Measurements from ENCODE around the gene FAM81B. TPM values are rescaled to one million over a fixed set of nuclear protein-coding genes. Genes with fewer than 3 reads are reported as not detected.

FAM81B gene
- total RNA-seq, 1 experiment from 2014 or later: not detected

- H3K9me3 ChIP-seq (ENCODE audit: low read depth, low read length, poor library complexity, severe bottlenecking): no peaks in the 10 kb centered on the region
- H3K4me3 ChIP-seq (ENCODE audit: low read depth, low read length, poor library complexity, severe bottlenecking): no peak overlapping the region
- H3K36me3 ChIP-seq (ENCODE audit: insufficient read depth, low read length, poor library complexity, severe bottlenecking): no peaks in the 10 kb centered on the region
- POLR2A ChIA-PET (ENCODE audit: low non-redundant PET): no interaction called here
- no peak for DNase-seq (ENCODE audit: low spot score)
- no peak overlapping the region for H3K27ac ChIP-seq (ENCODE audit: low read depth, low read length, poor library complexity, severe bottlenecking)
- no TSS peak for BruUV-seq (replicated peaks)
- no peaks in the 10 kb centered on the region for H3K27me3 ChIP-seq (replicated peaks; ENCODE audit: insufficient read depth, low read depth, low read length, poor library complexity)
- CTCF ChIA-PET: no interaction called here
- intact Hi-C loops (cut with micrococcal nuclease; ENCODE audit: unreplicated experiment): loop anchor here (1.0 kb wide), 1 partner anchor 44 kb away; no protein-coding TSS in a partner anchor
- H3K4me1 ChIP-seq (ENCODE audit: insufficient read depth, low read length, poor library complexity, severe bottlenecking): no peaks in the 10 kb centered on the region
- no peak for TF ChIP-seq EZH2 (IDR thresholded peaks at IDR 0.05; ENCODE audit: borderline replicate concordance, low read depth, low read length, poor library complexity, severe bottlenecking)
- no peak for TF ChIP-seq CTCF (conservative IDR thresholded peaks at IDR 0.05; ENCODE audit: low read depth, low read length)
These were observed 41.6 kb downstream of the FAM81B start for GRCh38 chr5:95432779-95433178.

GRCh38 chr5:95439801-95440493, 48.8 kb downstream of the FAM81B start:
- ChIA-PET CTCF (no interaction called here), POLR2A (ENCODE audit: low non-redundant PET) (no interaction called here)
- Histone ChIP-seq H3K9me3 (ENCODE audit: low read depth, low read length, poor library complexity, severe bottlenecking) (no peaks in the 10 kb centered on the region), H3K4me1 (ENCODE audit: insufficient read depth, low read length, poor library complexity, severe bottlenecking) (no peaks in the 10 kb centered on the region), H3K4me3 (ENCODE audit: low read depth, low read length, poor library complexity, severe bottlenecking) (no peak overlapping the region), H3K36me3 (ENCODE audit: insufficient read depth, low read length, poor library complexity, severe bottlenecking) (no peaks in the 10 kb centered on the region), H3K27me3 (replicated peaks; ENCODE audit: insufficient read depth, low read depth, low read length, poor library complexity) (no peaks in the 10 kb centered on the region), H3K27ac (ENCODE audit: low read depth, low read length, poor library complexity, severe bottlenecking) (no peak overlapping the region)
- intact Hi-C loops (cut with micrococcal nuclease; ENCODE audit: unreplicated experiment): no loop called here
- no TSS peak for BruUV-seq (replicated peaks)
- DNase-seq (ENCODE audit: low spot score): no peak
- no peak for TF ChIP-seq CTCF (conservative IDR thresholded peaks at IDR 0.05; ENCODE audit: low read depth, low read length)
- no peak for TF ChIP-seq EZH2 (IDR thresholded peaks at IDR 0.05; ENCODE audit: borderline replicate concordance, low read depth, low read length, poor library complexity, severe bottlenecking)

GRCh38 chr5:95440825-95441224, 49.7 kb downstream of the FAM81B start:
- intact Hi-C loops (cut with micrococcal nuclease; ENCODE audit: unreplicated experiment): no loop called here
- Histone ChIP-seq H3K27me3 (replicated peaks; ENCODE audit: insufficient read depth, low read depth, low read length, poor library complexity) (no peaks in the 10 kb centered on the region), H3K36me3 (ENCODE audit: insufficient read depth, low read length, poor library complexity, severe bottlenecking) (no peaks in the 10 kb centered on the region), H3K4me3 (ENCODE audit: low read depth, low read length, poor library complexity, severe bottlenecking) (no peak overlapping the region), H3K9me3 (ENCODE audit: low read depth, low read length, poor library complexity, severe bottlenecking) (no peaks in the 10 kb centered on the region), H3K4me1 (ENCODE audit: insufficient read depth, low read length, poor library complexity, severe bottlenecking) (no peaks in the 10 kb centered on the region), H3K27ac (ENCODE audit: low read depth, low read length, poor library complexity, severe bottlenecking) (no peak overlapping the region)
- BruUV-seq (replicated peaks): no TSS peak
- ChIA-PET CTCF (no interaction called here), POLR2A (ENCODE audit: low non-redundant PET) (no interaction called here)
- no peak for TF ChIP-seq EZH2 (IDR thresholded peaks at IDR 0.05; ENCODE audit: borderline replicate concordance, low read depth, low read length, poor library complexity, severe bottlenecking)
- TF ChIP-seq CTCF (conservative IDR thresholded peaks at IDR 0.05; ENCODE audit: low read depth, low read length): no peak
- DNase-seq (ENCODE audit: low spot score): no peak

All from A673 (cell line).